SU-DHL-6 (cell line): Measurements from ENCODE around the gene HIVEP1.

Source experiments
- H2AFZ ChIP-seq: fragments of 200-600 bp; sonication (generic); 2 replicates; pipeline ENCODE4 v1.6.1; 2014; ENCODE audit warnings: low read depth, mild to moderate bottlenecking, moderate library complexity, mixed read lengths, antibody characterized with exemption, low read length; ENCODE audit not compliant: severe bottlenecking
- H3F3A ChIP-seq: fragments of 200-600 bp; shearing (Covaris generic); 2 replicates; pipeline ENCODE4 v1.6.0; 2016; ENCODE audit warnings: antibody characterized with exemption, mild to moderate bottlenecking; ENCODE audit not compliant: insufficient read depth
- H3K27ac ChIP-seq: fragments of 200-600 bp; sonication (generic); 2 replicates; pipeline ENCODE4 v1.5.1; 2016; ENCODE audit warnings: low read depth, mild to moderate bottlenecking, low read length, moderate library complexity, mixed read lengths
- H3K27me3 ChIP-seq: fragments of 200-600 bp; sonication (generic), shearing (Covaris generic); 2 replicates; pipeline ENCODE4 v1.6.0; 2014; ENCODE audit warnings: mild to moderate bottlenecking, low read length
- H3K36me3 ChIP-seq: fragments of 200-600 bp; sonication (generic); 2 replicates; pipeline ENCODE4 v1.6.1; 2014; ENCODE audit warnings: mild to moderate bottlenecking, low read length, mixed read lengths
- H3K4me2 ChIP-seq: fragments of 300-600, 200-600 bp; shearing (Covaris generic), sonication (generic); 2 replicates; pipeline ENCODE4 v1.6.0; 2014; ENCODE audit warnings: low read length, low read depth, mild to moderate bottlenecking; ENCODE audit not compliant: poor library complexity, severe bottlenecking
- H3K4me3 ChIP-seq: fragments of 200-600 bp; sonication (generic); 2 replicates; pipeline ENCODE4 v1.5.1; 2014; ENCODE audit warnings: antibody characterized with exemption, low read length, mild to moderate bottlenecking, mixed read lengths; ENCODE audit not compliant: insufficient read depth, poor library complexity, severe bottlenecking
- H3K79me2 ChIP-seq: fragments of 200-600 bp; sonication (generic); 2 replicates; pipeline ENCODE4 v1.6.1; 2014; ENCODE audit warnings: mild to moderate bottlenecking, low read length, moderate library complexity; ENCODE audit not compliant: insufficient read depth
- H3K9ac ChIP-seq: fragments of 200-600 bp; sonication (generic); 2 replicates; pipeline ENCODE4 v1.7.0; 2014; ENCODE audit warnings: mild to moderate bottlenecking, low read length
- H3K9me2 ChIP-seq: fragments of 200-600 bp; sonication (generic); replicated peaks from 2 replicates; pipeline ENCODE4 v1.6.1; 2014; ENCODE audit warnings: low read length; ENCODE audit not compliant: insufficient read depth
- H3K9me3 ChIP-seq: fragments of 200-600 bp; sonication (generic); 2 replicates; pipeline ENCODE4 v1.6.1; 2014; ENCODE audit warnings: low read length, mixed read lengths; ENCODE audit not compliant: insufficient read depth
- H4K20me1 ChIP-seq: fragments of 200-600 bp; sonication (generic); 2 replicates; pipeline ENCODE4 v1.6.1; 2014; ENCODE audit warnings: low read depth, mild to moderate bottlenecking, antibody characterized with exemption, low read length, moderate library complexity, mixed read lengths
- EZH2phosphoT487 ChIP-seq: fragments of 200-600 bp; sonication (generic), shearing (Covaris generic); conservative IDR thresholded peaks from 2 replicates; pipeline ENCODE4 v1.6.1; 2018; ENCODE audit warnings: mild to moderate bottlenecking, antibody characterized with exemption, low read length, moderate library complexity, mixed read lengths
- TF ChIP-seq, protein P1 (sequence below): fragments of 200-600 bp; sonication (generic); IDR thresholded peaks from one replicate; pipeline ENCODE4 v1.5.1; 2017; ENCODE audit warnings: antibody characterized with exemption, mild to moderate bottlenecking, low read length, moderate library complexity; ENCODE audit not compliant: insufficient read depth, poor library complexity, severe bottlenecking

HIVEP1 gene

DNA sequence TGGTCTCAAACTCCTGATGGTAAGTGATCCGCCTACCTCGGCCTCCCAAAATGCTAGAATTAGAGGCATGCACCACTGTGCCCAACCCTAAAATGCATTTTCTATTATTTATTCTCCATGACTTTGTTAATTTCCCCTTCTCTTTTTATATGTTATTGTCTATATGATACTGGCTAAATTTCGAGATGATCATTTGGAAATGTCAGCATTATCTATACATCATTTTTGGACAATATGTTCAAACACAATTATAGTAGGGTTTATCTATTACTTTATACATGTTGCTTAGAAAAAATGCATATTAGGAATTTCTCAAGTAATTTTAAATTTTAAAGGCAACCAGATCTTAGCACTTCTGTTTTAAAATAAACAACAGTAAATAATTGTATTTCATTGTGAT is 34.4 kb upstream of the HIVEP1 start:
- no peaks in the 10 kb centered on the region for H3K9me3 ChIP-seq

DNA sequence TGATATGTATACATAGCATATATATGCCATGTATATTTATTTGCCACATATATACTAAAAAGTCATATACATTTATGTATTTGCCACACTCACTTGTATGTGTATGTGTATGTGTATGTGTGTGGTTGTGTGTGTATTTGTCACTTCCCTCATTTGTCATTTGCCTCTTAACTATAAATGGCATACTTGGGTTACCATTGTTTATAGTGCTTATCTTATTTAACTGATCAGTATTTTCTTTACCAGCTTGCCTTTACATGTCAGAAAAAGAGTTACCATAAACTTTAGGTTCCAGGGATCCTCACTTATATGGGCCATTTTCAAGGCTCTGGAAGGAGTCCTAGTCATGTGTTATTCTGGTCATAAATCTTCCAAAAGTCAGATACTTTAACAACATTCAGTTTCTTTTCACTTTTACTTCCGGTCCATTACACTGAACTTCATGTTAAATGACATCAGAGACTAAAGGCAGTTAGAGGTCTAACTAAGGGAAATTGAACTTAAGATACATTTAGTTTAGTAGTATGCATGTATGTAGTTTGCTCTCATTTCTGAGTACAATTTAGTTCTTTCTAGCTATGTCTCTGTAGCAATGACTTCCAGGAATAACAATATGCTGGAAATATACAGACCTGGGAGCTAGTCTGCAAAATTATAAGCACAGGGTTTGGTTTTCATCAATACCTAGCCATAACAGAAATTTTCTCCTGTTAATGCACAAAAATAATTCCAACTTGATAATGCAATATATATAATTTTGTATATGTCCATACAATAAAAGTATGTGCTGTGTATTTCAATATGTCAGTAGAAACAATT is 33.7 kb upstream of the HIVEP1 start:
- no peaks in the 10 kb centered on the region for H3K9me3 ChIP-seq
- no peaks in the 10 kb centered on the region for H3K9me2 ChIP-seq
- no peaks in the 10 kb centered on the region for H3F3A ChIP-seq
- no peaks in the 10 kb centered on the region for H4K20me1 ChIP-seq
- H3K4me2 ChIP-seq: no peak overlapping the region
- no peak overlapping the region for H3K4me3 ChIP-seq
- no peaks in the 10 kb centered on the region for H3K36me3 ChIP-seq
- no peak overlapping the region for H3K9ac ChIP-seq
- no peaks in the 10 kb centered on the region for H3K79me2 ChIP-seq
- no peak overlapping the region for H2AFZ ChIP-seq
- no peaks in the 10 kb centered on the region for H3K27me3 ChIP-seq
- TF ChIP-seq, protein P1, sequence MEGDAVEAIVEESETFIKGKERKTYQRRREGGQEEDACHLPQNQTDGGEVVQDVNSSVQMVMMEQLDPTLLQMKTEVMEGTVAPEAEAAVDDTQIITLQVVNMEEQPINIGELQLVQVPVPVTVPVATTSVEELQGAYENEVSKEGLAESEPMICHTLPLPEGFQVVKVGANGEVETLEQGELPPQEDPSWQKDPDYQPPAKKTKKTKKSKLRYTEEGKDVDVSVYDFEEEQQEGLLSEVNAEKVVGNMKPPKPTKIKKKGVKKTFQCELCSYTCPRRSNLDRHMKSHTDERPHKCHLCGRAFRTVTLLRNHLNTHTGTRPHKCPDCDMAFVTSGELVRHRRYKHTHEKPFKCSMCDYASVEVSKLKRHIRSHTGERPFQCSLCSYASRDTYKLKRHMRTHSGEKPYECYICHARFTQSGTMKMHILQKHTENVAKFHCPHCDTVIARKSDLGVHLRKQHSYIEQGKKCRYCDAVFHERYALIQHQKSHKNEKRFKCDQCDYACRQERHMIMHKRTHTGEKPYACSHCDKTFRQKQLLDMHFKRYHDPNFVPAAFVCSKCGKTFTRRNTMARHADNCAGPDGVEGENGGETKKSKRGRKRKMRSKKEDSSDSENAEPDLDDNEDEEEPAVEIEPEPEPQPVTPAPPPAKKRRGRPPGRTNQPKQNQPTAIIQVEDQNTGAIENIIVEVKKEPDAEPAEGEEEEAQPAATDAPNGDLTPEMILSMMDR: no peak
- H3K27ac ChIP-seq: no peak overlapping the region

More for the DNA sequence above, 34.4 kb upstream of the HIVEP1 start:
- H3K27ac ChIP-seq: no peak overlapping the region
- no peak overlapping the region for H2AFZ ChIP-seq
- H3K79me2 ChIP-seq: no peaks in the 10 kb centered on the region
- H3K27me3 ChIP-seq: no peaks in the 10 kb centered on the region
- no peak overlapping the region for H3K4me2 ChIP-seq
- H3K36me3 ChIP-seq: no peaks in the 10 kb centered on the region
- no peak overlapping the region for H3K9ac ChIP-seq
- H3F3A ChIP-seq: no peaks in the 10 kb centered on the region
- TF ChIP-seq EZH2phosphoT487: no peak
- TF ChIP-seq, protein P1: no peak
- H4K20me1 ChIP-seq: no peaks in the 10 kb centered on the region
- no peak overlapping the region for H3K4me3 ChIP-seq
- H3K9me2 ChIP-seq: no peaks in the 10 kb centered on the region

DNA sequence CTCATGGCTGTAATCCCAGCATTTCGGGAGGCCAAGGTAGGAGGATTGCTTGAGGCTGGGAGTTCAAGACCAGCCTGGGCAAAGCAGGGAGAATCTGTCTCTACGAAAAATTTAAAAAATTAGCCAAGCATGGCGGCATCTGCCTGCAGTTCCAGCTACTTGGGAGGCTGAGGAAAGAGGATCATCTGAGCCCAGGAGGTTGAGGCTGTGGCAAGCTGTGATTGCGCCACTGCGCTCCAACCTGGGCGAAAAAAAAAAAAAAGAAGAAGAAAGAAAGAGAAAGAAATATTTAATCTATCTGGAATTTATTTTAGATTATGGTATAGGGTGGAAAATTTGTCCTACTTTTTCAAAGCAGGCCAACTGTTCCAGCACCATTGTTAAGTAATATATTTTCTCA is 32.2 kb upstream of the HIVEP1 start:
- Histone ChIP-seq H3K4me3 (no peak overlapping the region), H3K79me2 (no peaks in the 10 kb centered on the region)

More for the DNA sequence above, 32.2 kb upstream of the HIVEP1 start:
- Histone ChIP-seq H3K9me3 (no peaks in the 10 kb centered on the region), H4K20me1 (no peaks in the 10 kb centered on the region; the same call in 1 of the 2 replicates), H3K27ac (no peak overlapping the region), H2AFZ (no peak overlapping the region), H3F3A (no peaks in the 10 kb centered on the region), H3K27me3 (no peaks in the 10 kb centered on the region), H3K36me3 (no peaks in the 10 kb centered on the region), H3K9ac (no peak overlapping the region), H3K9me2 (no peaks in the 10 kb centered on the region), H3K4me2 (no peak overlapping the region)
- TF ChIP-seq, protein P1: no peak
- TF ChIP-seq EZH2phosphoT487: no peak
